Suprapubic skin (tissue), 4 donors: ENCODE data around the gene CTDSP2. TPM values are rescaled to one million over a fixed set of nuclear protein-coding genes. Genes with fewer than 3 reads are reported as not detected.

Experiments used
- DNase-seq, 2 donors: peaks; one replicate each; pipeline ENCODE4 v3.0.0-alpha.2; 2019; ENCODE audit warnings: low spot score in 2 of 2
- H3K27ac ChIP-seq: fragments of 200-600 bp; sonication (generic); one replicate; pipeline ENCODE4 v1.5.1; 2019
- H3K27me3 ChIP-seq: fragments of 200-600 bp; sonication (generic); one replicate; pipeline ENCODE4 v1.5.1; 2019
- H3K36me3 ChIP-seq: fragments of 200-600 bp; sonication (generic); one replicate; pipeline ENCODE4 v1.5.1; 2019
- H3K4me1 ChIP-seq: fragments of 200-600 bp; sonication (generic); one replicate; pipeline ENCODE4 v1.5.1; 2019
- H3K4me3 ChIP-seq: fragments of 200-600 bp; sonication (generic); one replicate; pipeline ENCODE4 v1.5.1; 2019; ENCODE audit warnings: mild to moderate bottlenecking
- H3K9me3 ChIP-seq: fragments of 200-600 bp; sonication (generic); one replicate; pipeline ENCODE4 v1.5.1; 2019
- CTCF ChIP-seq, 2 donors: fragments of 200-600 bp in 1 of 2; fragments of 450-650 bp in 1 of 2; sonication (generic) in 1 of 2; IDR thresholded peaks; one replicate each; pipeline ENCODE4 v1.5.1; 2016 to 2019; ENCODE audit warnings: antibody characterized with exemption in 2 of 2, mild to moderate bottlenecking in 1 of 2, moderate library complexity in 1 of 2
- EP300 ChIP-seq: sonication (generic); formaldehyde crosslinking; IDR thresholded peaks from one replicate; pipeline ENCODE4 v1.6.1; 2017; ENCODE audit warnings: antibody characterized with exemption
- POLR2A ChIP-seq, 2 donors: fragments of 450-650 bp; IDR thresholded peaks; one replicate each; pipeline ENCODE4 v1.6.1; 2017; ENCODE audit warnings: antibody characterized with exemption in 2 of 2, mild to moderate bottlenecking in 2 of 2, moderate library complexity in 2 of 2
- POLR2AphosphoS5 ChIP-seq, 3 donors: sonication (generic); formaldehyde crosslinking; IDR thresholded peaks; one replicate each; pipeline ENCODE4 v1.6.1; 2017; ENCODE audit warnings: antibody characterized with exemption in 3 of 3
- WGBS: methylation state at CpG from one replicate; pipeline ENCODE4 v1.1.5; 2018; 5-methylcytosine and 5-hydroxymethylcytosine counted together
- total RNA-seq, 4 donors: library from RNA; depleted of rRNA; stranded (reverse); fragments of >200 nt; gene quantifications; one replicate each; pipeline ENCODE4 v1.1.0, GENCODE V29; 2016

CTDSP2 gene
- total RNA-seq, 4 donors from 2014 or later = 147 to 240 (median 215) TPM

GRCh38 chr12:57781801-57782200 is 64.7 kb downstream of the CTDSP2 start:
- peaks cover 19% of the 10 kb centered on the region for H3K36me3 ChIP-seq
- TF ChIP-seq POLR2A (IDR thresholded peaks at IDR 0.05) (no peak), EP300 (no peak), POLR2AphosphoS5 (IDR thresholded peaks at IDR 0.05) (no peak), CTCF (IDR thresholded peaks at IDR 0.05) (no peak)
- 66% methylated on average over 2 of the region's 2 CpGs for WGBS
- no peak overlapping the region for H3K27ac ChIP-seq
- no peaks in the 10 kb centered on the region for H3K9me3 ChIP-seq
- H3K4me3 ChIP-seq = no peak overlapping the region
- no peak for DNase-seq
- H3K27me3 ChIP-seq = no peaks in the 10 kb centered on the region
- peaks cover 23% of the 10 kb centered on the region for H3K4me1 ChIP-seq

GRCh38 chr12:57781244-57781643 is 65.3 kb downstream of the CTDSP2 start:
- no peak overlapping the region for H3K4me3 ChIP-seq
- WGBS = 96% methylated on average over 3 of the region's 3 CpGs
- DNase-seq = no peak
- no peak overlapping the region for H3K27ac ChIP-seq
- peaks cover 14% of the 10 kb centered on the region for H3K36me3 ChIP-seq
- no peaks in the 10 kb centered on the region for H3K9me3 ChIP-seq
- no peak for TF ChIP-seq POLR2AphosphoS5 (IDR thresholded peaks at IDR 0.05)
- no peak for TF ChIP-seq EP300
- TF ChIP-seq POLR2A (IDR thresholded peaks at IDR 0.05) = no peak
- no peak for TF ChIP-seq CTCF (IDR thresholded peaks at IDR 0.05)
- H3K27me3 ChIP-seq = no peaks in the 10 kb centered on the region
- peaks cover 23% of the 10 kb centered on the region for H3K4me1 ChIP-seq

- peaks cover 5% of the 10 kb centered on the region for H3K36me3 ChIP-seq
- H3K9me3 ChIP-seq = no peaks in the 10 kb centered on the region
- TF ChIP-seq EP300 (no peak), POLR2AphosphoS5 (IDR thresholded peaks at IDR 0.05) (no peak), POLR2A (IDR thresholded peaks at IDR 0.05) (no peak), CTCF (IDR thresholded peaks at IDR 0.05) (no peak)
- peak in 1 of 2 donors; percentile 55 for DNase-seq
- H3K4me3 ChIP-seq = no peak overlapping the region
- H3K4me1 ChIP-seq = peaks cover 23% of the 10 kb centered on the region
- 79% methylated on average over 2 of the region's 4 CpGs for WGBS
- no peaks in the 10 kb centered on the region for H3K27me3 ChIP-seq
- no peak overlapping the region for H3K27ac ChIP-seq
Observed at GRCh38 chr12:57780284-57780897, 66.1 kb downstream of the CTDSP2 start.

- TF ChIP-seq POLR2AphosphoS5 (IDR thresholded peaks at IDR 0.05) = no peak
- TF ChIP-seq EP300 = no peak
- TF ChIP-seq CTCF (IDR thresholded peaks at IDR 0.05) = no peak
- TF ChIP-seq POLR2A (IDR thresholded peaks at IDR 0.05) = no peak
- no peaks in the 10 kb centered on the region for H3K9me3 ChIP-seq
- H3K27me3 ChIP-seq = no peaks in the 10 kb centered on the region
- no peak overlapping the region for H3K27ac ChIP-seq
- no peak overlapping the region for H3K4me3 ChIP-seq
- no peak for DNase-seq
- WGBS = 38% methylated on average over 1 of the region's 1 CpG
- peaks cover 23% of the 10 kb centered on the region for H3K4me1 ChIP-seq
- peaks cover 4% of the 10 kb centered on the region for H3K36me3 ChIP-seq
Observed at GRCh38 chr12:57779736-57780135, 66.8 kb downstream of the CTDSP2 start.

- H3K9me3 ChIP-seq = no peaks in the 10 kb centered on the region
- no peaks in the 10 kb centered on the region for H3K27me3 ChIP-seq
- H3K4me3 ChIP-seq = no peak overlapping the region
- H3K27ac ChIP-seq = no peak overlapping the region
- no peak for TF ChIP-seq POLR2AphosphoS5 (IDR thresholded peaks at IDR 0.05)
- peaks cover 4% of the 10 kb centered on the region for H3K36me3 ChIP-seq
- no peak for DNase-seq
- H3K4me1 ChIP-seq = peaks cover 19% of the 10 kb centered on the region
- WGBS = 92% methylated on average over 7 of the region's 7 CpGs
Observed at GRCh38 chr12:57777911-57778310, 68.6 kb downstream of the CTDSP2 start.

GRCh38 chr12:57777367-57777766 is 69.2 kb downstream of the CTDSP2 start:
- Histone ChIP-seq H3K27ac (no peak overlapping the region), H3K9me3 (no peaks in the 10 kb centered on the region), H3K4me1 (peaks cover 19% of the 10 kb centered on the region), H3K27me3 (no peaks in the 10 kb centered on the region), H3K36me3 (peaks cover 4% of the 10 kb centered on the region), H3K4me3 (no peak overlapping the region)
- WGBS = 92% methylated on average over 7 of the region's 7 CpGs
- no peak for TF ChIP-seq CTCF (IDR thresholded peaks at IDR 0.05)
- TF ChIP-seq EP300 = no peak
- TF ChIP-seq POLR2AphosphoS5 (IDR thresholded peaks at IDR 0.05) = no peak
- TF ChIP-seq POLR2A (IDR thresholded peaks at IDR 0.05) = no peak
- peak in 1 of 2 donors; percentile 11 for DNase-seq
